Gastrocnemius medialis (tissue), 4 donors: ENCODE data around the gene OPCML. TPM values are rescaled to one million over a fixed set of nuclear protein-coding genes. Genes with fewer than 3 reads are reported as not detected.

Experiments
- ATAC-seq, 2 donors: fragments of 150-250 bp; one replicate each; pipeline ENCODE4 v1.9.1; 2016
- DNase-seq, 2 donors: peaks; one replicate each; pipeline ENCODE4 v3.0.0-alpha.2; 2019
- H3K27ac ChIP-seq, 4 donors: fragments of 200-600 bp; sonication (generic); 1 replicate in 1 of 4; 2 replicates in 3 of 4; pipeline ENCODE4 v1.5.1; 2016 to 2018; ENCODE audit warnings: mild to moderate bottlenecking in 2 of 4, moderate library complexity in 1 of 4
- H3K27me3 ChIP-seq, 3 donors: fragments of 200-600 bp; sonication (generic) in 2 of 3; 1 replicate in 1 of 3; 2 replicates in 2 of 3; pipeline versions ENCODE4 v1.5.1 to v1.6.0; 2016 to 2019; ENCODE audit warnings: mild to moderate bottlenecking in 1 of 3, moderate library complexity in 1 of 3
- H3K36me3 ChIP-seq, 2 donors: fragments of 200-600 bp; sonication (generic) in 1 of 2; one replicate each; pipeline ENCODE4 v1.5.1; 2017 to 2018
- H3K4me1 ChIP-seq, 2 donors: fragments of 200-600 bp; sonication (generic) in 1 of 2; one replicate each; pipeline ENCODE4 v1.5.1; 2016 to 2017; ENCODE audit warnings: mild to moderate bottlenecking in 2 of 2
- H3K4me3 ChIP-seq, 4 donors: fragments of 200-600 bp; sonication (generic) in 3 of 4; 1 replicate in 1 of 4; 2 replicates in 3 of 4; pipeline ENCODE4 v1.5.1; 2016 to 2019; ENCODE audit warnings: mild to moderate bottlenecking in 2 of 4
- H3K9me3 ChIP-seq, 3 donors: fragments of 200-600 bp; sonication (generic) in 2 of 3; 1 replicate in 1 of 3; 2 replicates in 2 of 3; pipeline ENCODE4 v1.5.1; 2016 to 2019
- CTCF ChIP-seq, 5 experiments: fragments of 450-650 bp in 3 of 5; fragments of 200-600 bp in 2 of 5; sonication (generic) in 2 of 5; IDR thresholded peaks in 4 of 5; conservative IDR thresholded peaks in 1 of 5; 1 replicate in 4 of 5; 2 replicates in 1 of 5; pipeline ENCODE4 v1.5.1; 2016 to 2019; ENCODE audit warnings: antibody characterized with exemption in 5 of 5, mild to moderate bottlenecking in 3 of 5, moderate library complexity in 3 of 5
- POLR2A ChIP-seq, 2 donors: fragments of 450-650 bp; IDR thresholded peaks; one replicate each; pipeline ENCODE4 v1.6.1; 2017; ENCODE audit warnings: antibody characterized with exemption in 2 of 2, mild to moderate bottlenecking in 2 of 2, moderate library complexity in 2 of 2
- in situ Hi-C, 4 donors: fragments of 200-750 bp; cut with MboI; loops; one replicate each; pipeline versions ENCODE4 v1.15.0 to v1.8.0; 2017; ENCODE audit warnings: low sequenced_read_pairs in 4 of 4
- intact Hi-C: fragments of 100-400 bp; cut with DNase I; formaldehyde crosslinking; loops from one replicate; pipeline ENCODE4 v1.15.1; 2023; ENCODE audit warnings: low total_unique reads
- total RNA-seq, 4 donors: library from RNA; depleted of rRNA; stranded (reverse); fragments of >200 nt; gene quantifications; one replicate each; pipeline versions ENCODE4 v1.1.0 to v1.2.3, GENCODE V29; 2016

Gene OPCML
- total RNA-seq, 4 donors from 2014 or later, result not detected

- H3K36me3 ChIP-seq, result no peaks in the 10 kb centered on the region
- no peak for ATAC-seq
- H3K4me1 ChIP-seq, result no peaks in the 10 kb centered on the region
- TF ChIP-seq POLR2A (IDR thresholded peaks at IDR 0.05) (no peak), CTCF (IDR thresholded peaks at IDR 0.05 in 4 of 5, conservative IDR thresholded peaks at IDR 0.05 in 1 of 5) (no peak)
- intact Hi-C loops, result no loop called here
- no peaks in the 10 kb centered on the region for H3K9me3 ChIP-seq
- in situ Hi-C loops, result no loop called here
- no peak for DNase-seq
- no peak overlapping the region for H3K4me3 ChIP-seq
- H3K27me3 ChIP-seq, result peaks cover 0 to 21% (median 4%) of the 10 kb centered on the region in 3 donors
- no peak overlapping the region for H3K27ac ChIP-seq
Observed at GRCh38 chr11:133154076-133154475, 378.2 kb downstream of the OPCML start.

GRCh38 chr11:133153031-133153430 lies 379.3 kb downstream of the OPCML start:
- intact Hi-C loops, result no loop called here
- in situ Hi-C loops, result no loop called here
- H3K27me3 ChIP-seq, result peaks cover 0 to 19% (median 4%) of the 10 kb centered on the region in 3 donors
- no peak overlapping the region for H3K4me3 ChIP-seq
- H3K36me3 ChIP-seq, result no peaks in the 10 kb centered on the region
- H3K4me1 ChIP-seq, result no peaks in the 10 kb centered on the region
- no peak for ATAC-seq
- DNase-seq, result no peak
- H3K27ac ChIP-seq, result no peak overlapping the region
- TF ChIP-seq CTCF (IDR thresholded peaks at IDR 0.05 in 4 of 5, conservative IDR thresholded peaks at IDR 0.05 in 1 of 5) (no peak), POLR2A (IDR thresholded peaks at IDR 0.05) (no peak)
- H3K9me3 ChIP-seq, result no peaks in the 10 kb centered on the region

DNA sequence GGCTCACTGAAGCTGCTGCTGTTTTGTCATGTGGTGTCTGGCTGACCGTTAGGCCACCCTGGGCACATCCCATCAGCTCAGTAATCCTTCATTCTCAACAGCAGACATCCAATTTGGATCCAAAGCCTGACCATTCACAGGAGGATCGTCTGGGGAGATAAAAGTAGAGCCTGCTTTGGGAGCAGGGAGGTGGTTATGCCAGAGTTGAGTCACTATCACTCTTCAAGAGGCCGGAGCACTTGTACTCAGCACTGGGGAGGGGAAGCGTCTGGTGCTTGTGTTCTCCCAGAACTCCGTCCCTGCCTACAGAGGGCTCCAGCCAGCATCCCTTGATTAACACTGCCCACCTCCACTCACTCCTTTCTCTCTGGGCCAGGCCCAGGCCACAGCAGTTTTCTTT lies 382.6 kb downstream of the OPCML start:
- H3K9me3 ChIP-seq, result no peaks in the 10 kb centered on the region
- DNase-seq (no peak), ATAC-seq (no peak)
- in situ Hi-C loops, result loop anchor here in 2 of 4 donors (10.0 to 25.0 kb wide), 2 partner anchors 675 to 688 kb away; partner anchors contain the start of gene SPATA19 (in 1 of the 2)
- TF ChIP-seq CTCF (IDR thresholded peaks at IDR 0.05 in 4 of 5, conservative IDR thresholded peaks at IDR 0.05 in 1 of 5) (no peak), POLR2A (IDR thresholded peaks at IDR 0.05) (no peak)
- no peaks in the 10 kb centered on the region for H3K27me3 ChIP-seq
- intact Hi-C loops, result no loop called here
- H3K36me3 ChIP-seq, result no peaks in the 10 kb centered on the region
- no peak overlapping the region for H3K4me3 ChIP-seq
- H3K27ac ChIP-seq, result no peak overlapping the region
- no peaks in the 10 kb centered on the region for H3K4me1 ChIP-seq

- no peak for ATAC-seq
- intact Hi-C loops, result no loop called here
- Histone ChIP-seq H3K27ac (no peak overlapping the region), H3K9me3 (no peaks in the 10 kb centered on the region), H3K4me3 (no peak overlapping the region), H3K27me3 (no peaks in the 10 kb centered on the region), H3K36me3 (no peaks in the 10 kb centered on the region), H3K4me1 (no peaks in the 10 kb centered on the region)
- DNase-seq, result no peak
- TF ChIP-seq POLR2A (IDR thresholded peaks at IDR 0.05) (no peak), CTCF (IDR thresholded peaks at IDR 0.05 in 4 of 5, conservative IDR thresholded peaks at IDR 0.05 in 1 of 5) (no peak)
- in situ Hi-C loops, result loop anchor here in 2 of 4 donors (10.0 to 25.0 kb wide), 2 partner anchors 677 to 690 kb away; partner anchors contain the start of gene SPATA19 (in 1 of the 2)
Observed at GRCh38 chr11:133147625-133148024, 384.7 kb downstream of the OPCML start.
